IMR-90 (cell line): Measurements from ENCODE around the gene SLC8A1. TPM values are rescaled to one million over a fixed set of nuclear protein-coding genes. Genes with fewer than 3 reads are reported as not detected.

Source experiments
- BHLHE40 ChIP-seq: fragments of 150-350 bp; IDR thresholded peaks from 2 replicates; pipeline ENCODE4 v1.6.1; 2016; ENCODE audit warnings: mild to moderate bottlenecking, low read depth, low read length
- CHD1 ChIP-seq: IDR thresholded peaks from 2 replicates; pipeline ENCODE4 v1.6.1; 2012; ENCODE audit warnings: low read depth, low read length, improper control_type of control experiment
- MXI1 ChIP-seq: IDR thresholded peaks from 2 replicates; pipeline ENCODE4 v1.6.1; 2012; ENCODE audit warnings: low read depth, mild to moderate bottlenecking, low read length, moderate library complexity, borderline replicate concordance
- polyA plus RNA-seq, 3 experiments: library from polyadenylated mRNA; depleted of rRNA; stranded (reverse); fragments of >200 nt; gene quantifications; 2 replicates each; pipeline ENCODE4 v1.2.3, GENCODE V29; 2012; ENCODE audit warnings: low replicate concordance in 1 of 3
- total RNA-seq: library from RNA; depleted of rRNA; stranded (reverse); fragments of >200 nt; gene quantifications from 2 replicates; pipeline ENCODE4 v1.2.3, GENCODE V29; 2012
- TF ChIP-seq, protein P1 (sequence below): fragments of 150-350 bp; IDR thresholded peaks from 2 replicates; pipeline ENCODE4 v1.6.1; 2016; ENCODE audit warnings: low read depth, mild to moderate bottlenecking, low read length, moderate library complexity, borderline replicate concordance

SLC8A1 gene
- total and polyA plus RNA-seq, 2 of the 4 experiments (the other 2 are of a cell fraction): 7.7 to 57.0 TPM

- TF ChIP-seq CHD1 (no peak), BHLHE40 (no peak), MXI1 (no peak)
- TF ChIP-seq, protein P1, sequence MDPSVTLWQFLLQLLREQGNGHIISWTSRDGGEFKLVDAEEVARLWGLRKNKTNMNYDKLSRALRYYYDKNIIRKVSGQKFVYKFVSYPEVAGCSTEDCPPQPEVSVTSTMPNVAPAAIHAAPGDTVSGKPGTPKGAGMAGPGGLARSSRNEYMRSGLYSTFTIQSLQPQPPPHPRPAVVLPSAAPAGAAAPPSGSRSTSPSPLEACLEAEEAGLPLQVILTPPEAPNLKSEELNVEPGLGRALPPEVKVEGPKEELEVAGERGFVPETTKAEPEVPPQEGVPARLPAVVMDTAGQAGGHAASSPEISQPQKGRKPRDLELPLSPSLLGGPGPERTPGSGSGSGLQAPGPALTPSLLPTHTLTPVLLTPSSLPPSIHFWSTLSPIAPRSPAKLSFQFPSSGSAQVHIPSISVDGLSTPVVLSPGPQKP: no peak
Observed at GRCh38 chr2:40244251-40244650, 207.6 kb downstream of the SLC8A1 start (continued).
